HUES6 (cell line): ENCODE data around the gene CLIC4.
"Not testable (repeated sequence)": the region's sequence is repeated elsewhere in the genome, so short reads cannot be mapped to it uniquely, and the experiment has no call there.

ENCODE experiments used
- H3K27ac ChIP-seq: 2 replicates; pipeline ENCODE4 v1.7.0; 2013; ENCODE audit warnings: low read depth, mild to moderate bottlenecking, low read length, inconsistent platforms
- H3K27me3 ChIP-seq: 2 replicates; pipeline ENCODE4 v1.6.1; 2013; ENCODE audit warnings: low read length; ENCODE audit not compliant: control insufficient read depth, insufficient read depth
- H3K36me3 ChIP-seq: 2 replicates; pipeline ENCODE4 v1.6.1; 2013; ENCODE audit warnings: low read length; ENCODE audit not compliant: control insufficient read depth, insufficient read depth
- H3K4me1 ChIP-seq: 2 replicates; pipeline ENCODE4 v1.6.1; 2013; ENCODE audit warnings: low read length; ENCODE audit not compliant: control insufficient read depth, insufficient read depth
- H3K4me3 ChIP-seq: 2 replicates; pipeline ENCODE4 v1.5.1; 2013; ENCODE audit warnings: low read depth, low read length
- H3K9ac ChIP-seq: one replicate; pipeline ENCODE4 v1.6.1; 2013; ENCODE audit warnings: mild to moderate bottlenecking, low read length
- H3K9me3 ChIP-seq: 2 replicates; pipeline ENCODE4 v1.6.1; 2013; ENCODE audit warnings: low read depth, low read length; ENCODE audit not compliant: control insufficient read depth, insufficient read depth

The CLIC4 gene

DNA sequence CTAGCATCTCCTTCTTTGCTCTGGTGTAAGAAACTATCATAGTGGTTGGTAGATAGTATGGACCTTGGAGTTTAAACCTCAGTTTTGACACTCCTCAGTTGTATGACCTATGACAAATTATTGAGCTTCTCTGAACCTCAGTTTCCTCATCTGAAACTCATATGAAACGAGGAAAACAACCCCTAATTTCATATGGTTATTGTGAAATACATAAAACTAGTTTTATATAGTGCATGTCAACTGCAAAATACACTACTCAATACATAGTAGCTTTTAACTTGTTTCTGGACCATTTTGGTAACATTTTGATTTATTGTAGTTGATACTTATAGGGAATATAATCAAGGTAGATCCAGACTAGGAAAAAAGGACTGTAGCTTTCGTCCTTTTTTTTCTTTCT lies 32.9 kb downstream of the CLIC4 start:
- no peak overlapping the region for H3K4me3 ChIP-seq
- H3K36me3 ChIP-seq: peaks cover 3% of the 10 kb centered on the region; the same call in 1 of the 2 replicates
- no peaks in the 10 kb centered on the region for H3K27me3 ChIP-seq
- no peak overlapping the region for H3K9ac ChIP-seq
- H3K27ac ChIP-seq: no peak overlapping the region
- no peaks in the 10 kb centered on the region for H3K9me3 ChIP-seq
- no peaks in the 10 kb centered on the region; the same call in 1 of the 2 replicates for H3K4me1 ChIP-seq

DNA sequence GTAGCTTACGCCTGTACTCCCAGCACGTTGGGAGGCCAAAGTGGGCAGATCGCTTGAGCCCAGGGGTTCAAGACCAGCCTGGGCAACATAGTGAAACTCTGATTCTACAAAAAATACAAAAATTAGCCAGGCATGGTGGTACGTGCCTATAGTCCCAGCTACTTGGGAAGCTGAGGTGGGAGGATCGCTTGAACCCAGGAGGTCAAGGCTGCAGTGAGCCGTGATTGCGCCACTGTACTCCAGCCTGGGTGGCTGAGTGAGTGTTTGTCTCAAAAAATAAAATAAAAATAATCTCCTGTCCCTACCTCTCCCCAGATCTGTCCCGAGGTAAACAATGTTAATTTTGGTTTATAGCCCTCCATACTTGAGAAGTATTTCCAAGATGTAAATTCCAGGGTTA lies 34.0 kb downstream of the CLIC4 start:
- H3K36me3 ChIP-seq, H3K9ac ChIP-seq, H3K4me3 ChIP-seq, H3K9me3 ChIP-seq, H3K4me1 ChIP-seq, H3K27me3 ChIP-seq, H3K27ac ChIP-seq: not testable (repeated sequence)

DNA sequence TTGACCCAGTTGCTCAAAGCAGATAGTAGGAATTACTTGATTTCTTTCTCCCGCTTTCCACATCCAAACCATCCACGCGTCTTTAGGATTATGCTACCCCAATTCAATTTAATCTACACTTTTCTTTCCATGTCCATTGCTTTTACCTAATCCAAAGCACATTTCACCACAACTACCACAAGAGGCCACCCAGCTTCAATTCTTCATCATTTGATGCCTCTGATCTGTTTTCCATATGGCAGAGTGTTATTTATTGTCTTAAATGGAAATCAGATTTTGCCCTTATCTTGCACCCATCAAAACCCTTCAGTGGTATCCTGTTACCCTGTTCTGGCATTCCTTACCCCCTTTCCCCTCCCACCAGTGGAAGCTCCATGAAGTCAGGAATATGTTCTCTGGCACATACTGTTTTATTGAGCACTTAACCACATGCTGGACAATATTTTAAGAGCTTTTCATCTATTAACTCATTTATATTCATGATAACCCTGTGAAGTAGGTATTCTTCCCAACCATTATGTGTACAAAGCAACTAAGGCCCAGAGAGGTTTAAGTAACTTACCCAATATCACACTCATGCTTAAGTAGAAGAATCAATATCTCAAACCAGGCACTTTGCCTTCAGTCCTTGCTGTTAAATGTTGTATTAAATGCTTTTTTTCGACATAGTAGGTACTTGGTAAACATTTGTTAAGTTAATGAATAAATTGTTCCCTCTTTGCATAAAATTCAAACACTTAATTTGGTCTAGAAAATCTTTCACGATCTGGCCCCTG lies 34.6 kb downstream of the CLIC4 start:
- Histone ChIP-seq H3K27me3 (no peaks in the 10 kb centered on the region), H3K4me3 (no peak overlapping the region), H3K9ac (no peak overlapping the region), H3K36me3 (0 out of 2 replicates have a peak, but pooled peaks cover 3% of the 10 kb centered on the region), H3K9me3 (no peaks in the 10 kb centered on the region), H3K4me1 (no peaks in the 10 kb centered on the region; the same call in 1 of the 2 replicates), H3K27ac (no peak overlapping the region)

DNA sequence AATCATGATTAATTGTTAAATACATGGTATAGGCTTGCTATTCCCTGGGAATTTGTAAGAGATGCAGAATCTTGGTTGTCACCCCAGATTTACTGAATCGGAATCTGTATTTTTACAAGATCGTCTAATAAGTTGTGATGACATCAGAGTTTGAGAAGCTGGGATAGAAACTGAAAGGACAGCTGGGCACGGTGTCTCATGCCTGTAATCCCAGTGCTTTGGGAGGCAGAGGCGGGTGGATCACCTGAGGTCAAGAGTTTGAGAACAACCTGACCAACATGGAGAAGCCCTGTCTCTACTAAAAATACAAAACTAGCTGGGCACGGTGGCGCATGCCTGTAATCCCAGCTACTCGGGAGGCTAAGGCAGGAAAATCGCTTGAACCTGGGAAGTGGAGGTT lies 35.4 kb downstream of the CLIC4 start:
- not testable (repeated sequence) for H3K4me3 ChIP-seq, H3K36me3 ChIP-seq, H3K9ac ChIP-seq, H3K9me3 ChIP-seq, H3K27ac ChIP-seq, H3K27me3 ChIP-seq, H3K4me1 ChIP-seq

DNA sequence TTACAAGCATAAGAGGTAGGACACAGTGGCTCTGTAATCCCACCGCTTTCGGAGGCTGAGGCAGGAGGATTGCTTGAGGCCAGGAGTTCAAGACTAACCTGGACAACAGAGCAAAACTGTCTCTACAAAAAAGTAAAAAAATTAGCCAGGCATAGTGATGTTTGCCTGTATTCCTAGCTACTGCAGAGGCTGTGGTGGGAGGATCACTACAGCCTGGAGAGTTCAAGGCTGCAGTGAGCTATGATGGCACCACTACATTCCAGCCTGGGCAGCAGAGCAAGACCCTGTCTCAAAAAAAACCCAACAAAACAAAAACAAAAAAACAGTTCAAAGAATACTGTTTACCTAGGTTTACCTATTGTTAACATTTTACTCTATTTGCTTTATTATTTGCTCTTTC lies 37.4 kb downstream of the CLIC4 start:
- peaks cover 6% of the 10 kb centered on the region for H3K36me3 ChIP-seq
- H3K27me3 ChIP-seq: no peaks in the 10 kb centered on the region
- no peaks in the 10 kb centered on the region for H3K4me1 ChIP-seq
- no peak overlapping the region for H3K9ac ChIP-seq
- no peaks in the 10 kb centered on the region for H3K9me3 ChIP-seq
- H3K27ac ChIP-seq: no peak overlapping the region
- no peak overlapping the region for H3K4me3 ChIP-seq

DNA sequence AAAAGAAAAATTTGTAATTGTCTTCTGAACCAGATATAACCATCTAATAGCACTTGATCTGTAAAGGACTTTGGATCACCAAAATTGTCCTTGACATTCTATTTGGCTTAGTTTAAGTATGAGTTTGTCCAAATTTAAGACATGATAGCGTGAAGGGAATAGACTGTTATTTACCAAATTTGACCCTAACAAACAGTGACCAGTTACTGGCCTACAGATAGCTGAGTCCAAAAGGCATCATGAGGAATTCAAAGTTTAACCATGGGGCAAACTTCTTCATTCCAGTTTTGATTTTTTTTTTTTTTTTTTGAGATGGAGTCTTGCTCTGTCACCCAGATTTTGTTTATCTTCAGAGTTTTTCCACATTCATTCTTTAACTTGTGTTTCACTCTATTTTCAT lies 38.5 kb downstream of the CLIC4 start:
- Histone ChIP-seq H3K4me3 (no peak overlapping the region), H3K4me1 (no peaks in the 10 kb centered on the region), H3K9me3 (no peaks in the 10 kb centered on the region), H3K36me3 (peaks cover 6% of the 10 kb centered on the region), H3K27me3 (no peaks in the 10 kb centered on the region), H3K27ac (no peak overlapping the region), H3K9ac (no peak overlapping the region)

DNA sequence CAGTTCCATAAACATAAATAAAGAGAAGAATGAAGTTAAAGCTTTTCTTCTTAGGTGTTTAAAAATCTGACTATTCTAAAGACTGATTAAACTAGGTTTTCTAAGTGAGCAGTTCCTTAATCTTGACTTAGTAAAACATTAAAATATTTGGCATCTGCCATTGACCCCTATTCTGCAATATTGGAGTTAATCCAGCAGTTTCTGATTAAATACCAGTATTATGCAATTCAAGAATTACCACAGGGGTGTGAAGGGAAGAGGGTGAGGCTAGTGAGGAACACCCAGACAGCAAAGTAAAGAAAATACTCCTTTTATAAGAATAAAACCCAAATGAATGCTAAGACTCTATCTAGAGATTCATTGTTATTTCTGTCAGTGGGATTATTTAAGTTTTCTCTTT lies 40.9 kb downstream of the CLIC4 start:
- Histone ChIP-seq H3K27me3 (no peaks in the 10 kb centered on the region), H3K9me3 (no peaks in the 10 kb centered on the region), H3K27ac (no peak overlapping the region), H3K4me3 (no peak overlapping the region), H3K36me3 (peaks cover 9% of the 10 kb centered on the region), H3K9ac (no peak overlapping the region), H3K4me1 (no peaks in the 10 kb centered on the region)

DNA sequence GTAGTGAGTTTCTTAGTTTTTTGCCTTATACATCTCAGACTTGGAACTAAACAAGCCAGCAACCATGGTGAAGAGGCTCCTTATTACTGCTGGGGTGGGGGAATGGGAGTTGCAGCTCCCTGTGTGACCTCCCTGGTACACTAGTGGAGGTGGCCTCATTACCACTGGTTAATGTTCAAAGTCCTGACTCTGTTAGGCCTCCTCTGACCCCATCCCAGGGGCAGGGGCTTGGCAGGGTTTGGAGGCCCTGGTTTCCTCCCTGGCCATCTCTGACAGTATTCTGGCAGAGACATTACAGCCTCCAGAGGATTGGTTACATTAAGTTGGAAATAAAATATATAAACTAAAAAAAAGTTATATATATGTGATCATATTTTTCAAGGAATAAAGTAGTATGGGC lies 45.2 kb downstream of the CLIC4 start:
- H3K9ac ChIP-seq: no peak overlapping the region
- no peaks in the 10 kb centered on the region for H3K9me3 ChIP-seq
- H3K27ac ChIP-seq: no peak overlapping the region
- H3K4me3 ChIP-seq: no peak overlapping the region
- H3K4me1 ChIP-seq: no peaks in the 10 kb centered on the region; the same call in 1 of the 2 replicates
- H3K36me3 ChIP-seq: peaks cover 6% of the 10 kb centered on the region; the same call in 1 of the 2 replicates
- no peaks in the 10 kb centered on the region for H3K27me3 ChIP-seq

DNA sequence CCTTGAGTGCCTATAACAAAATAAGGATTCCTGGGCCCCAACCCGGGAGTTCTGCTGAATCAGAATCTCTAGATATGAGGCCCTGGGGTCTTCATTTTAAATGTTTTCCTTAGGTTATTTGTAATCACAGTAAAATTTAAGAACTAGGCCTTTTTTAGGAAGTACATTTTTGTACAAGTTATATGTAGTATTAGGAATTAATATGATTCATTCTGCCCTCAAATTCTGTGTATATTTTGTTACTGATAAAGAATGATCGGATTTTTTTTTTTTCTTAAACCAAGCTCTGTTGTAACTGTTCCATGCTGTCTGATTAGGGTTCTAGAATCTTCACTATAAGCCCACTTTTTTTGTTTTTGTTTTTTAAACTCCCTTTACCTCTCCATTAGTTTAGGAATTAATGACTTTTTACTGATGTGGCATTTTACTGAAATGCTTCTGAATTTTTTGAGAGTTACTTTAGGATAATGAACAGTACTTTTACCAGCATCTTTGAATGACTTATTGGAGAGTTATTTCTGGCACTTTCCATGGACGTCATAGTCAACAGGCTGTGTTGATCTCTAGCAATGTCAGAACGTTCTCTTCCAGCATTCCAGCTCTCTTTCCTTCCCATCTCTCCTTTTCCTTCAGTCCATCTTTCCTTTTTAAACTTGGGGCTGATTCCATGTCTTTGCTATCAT lies 48.3 kb downstream of the CLIC4 start:
- no peak overlapping the region for H3K4me3 ChIP-seq

DNA sequence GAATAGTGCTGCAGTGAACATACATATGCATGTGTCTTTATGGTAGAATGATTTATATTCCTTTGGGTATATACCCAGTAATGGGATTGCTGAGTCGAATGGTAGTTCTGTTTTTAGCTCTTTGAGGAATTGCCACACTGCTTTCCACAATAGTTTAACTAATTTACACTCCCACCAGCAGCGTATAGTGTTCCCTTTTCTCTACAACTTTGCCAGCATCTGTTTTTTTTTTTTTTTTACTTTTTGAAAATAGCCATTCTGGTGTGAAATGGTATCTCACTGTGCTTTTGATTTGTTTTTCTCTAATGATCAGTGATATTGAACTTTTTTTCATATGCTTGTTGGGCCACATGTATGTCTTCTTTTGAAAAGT lies 48.9 kb downstream of the CLIC4 start:
- not testable (repeated sequence) for H3K9ac ChIP-seq

More for the DNA sequence above, 48.3 kb downstream of the CLIC4 start:
- Histone ChIP-seq H3K4me1 (no peaks in the 10 kb centered on the region; the same call in 1 of the 2 replicates), H3K9me3 (peaks cover 14% of the 10 kb centered on the region), H3K27ac (no peak overlapping the region), H3K36me3 (peaks cover 23% of the 10 kb centered on the region), H3K9ac (no peak overlapping the region), H3K27me3 (no peaks in the 10 kb centered on the region)

DNA sequence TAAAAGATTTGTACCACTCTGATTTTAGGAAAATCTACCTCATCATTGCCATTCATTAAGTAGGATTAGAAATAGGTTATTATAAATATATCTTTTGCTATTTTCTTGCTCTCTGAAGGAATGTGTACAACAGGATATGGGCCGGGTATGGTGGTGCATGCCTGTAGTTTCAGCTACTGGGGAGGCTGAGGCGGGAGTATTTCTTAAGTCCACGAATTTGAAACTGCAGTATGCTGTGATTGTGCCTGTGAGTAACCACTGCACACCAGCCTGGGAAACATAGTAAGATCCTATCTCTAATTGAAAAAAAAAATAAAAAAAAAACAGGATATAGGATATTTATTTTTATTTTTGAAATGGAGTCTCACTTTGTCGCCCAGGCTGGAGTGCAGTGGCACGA lies 50.0 kb downstream of the CLIC4 start:
- H3K27me3 ChIP-seq: no peaks in the 10 kb centered on the region
- no peaks in the 10 kb centered on the region; the same call in 1 of the 2 replicates for H3K4me1 ChIP-seq
- peaks cover 20% of the 10 kb centered on the region for H3K36me3 ChIP-seq
- no peak overlapping the region for H3K9ac ChIP-seq
- H3K4me3 ChIP-seq: no peak overlapping the region
- H3K9me3 ChIP-seq: peaks cover 14% of the 10 kb centered on the region
- H3K27ac ChIP-seq: no peak overlapping the region

More for the DNA sequence above, 48.9 kb downstream of the CLIC4 start:
- not testable (repeated sequence) for H3K4me3 ChIP-seq, H3K4me1 ChIP-seq, H3K27ac ChIP-seq, H3K27me3 ChIP-seq
- Histone ChIP-seq H3K36me3 (peaks cover 20% of the 10 kb centered on the region), H3K9me3 (peaks cover 14% of the 10 kb centered on the region)
